H1 (cell line): ENCODE results near the gene ZNF423. TPM values are rescaled to one million over a fixed set of nuclear protein-coding genes. Genes with fewer than 3 reads are reported as not detected.

Experiments used
- CTCF ChIA-PET: fragments of 300-600 bp; sonication (Branson Sonifier 250); formaldehyde crosslinking; loops from one replicate; lab custom pipeline; 2021; ENCODE audit not compliant: partially characterized antibody; lab: Charles Lee
- POLR2A ChIA-PET: fragments of 300-600 bp; sonication (Branson Sonifier 250); formaldehyde crosslinking; loops from one replicate; lab custom pipeline; 2021; ENCODE audit warnings: inconsistent platforms; ENCODE audit not compliant: partially characterized antibody; lab: Charles Lee
- DNase-seq, 2 experiments: peaks; one replicate each; pipeline versions ENCODE4 v3.0.0 to v3.0.0-alpha.2; 2010 to 2022; ENCODE audit warnings: low spot score in 2 of 2, low read depth in 1 of 2, mixed read lengths in 1 of 2
- FAIRE-seq: peaks from 2 replicates; lab custom pipeline; 2011; peaks lifted over from hg19 to GRCh38; lab: Jason Lieb, UNC
- H2AFZ ChIP-seq: 2 replicates; pipeline ENCODE4 v1.8.1; 2012; ENCODE audit warnings: low read length, inconsistent platforms
- H2AK5ac ChIP-seq: 2 replicates; pipeline ENCODE4 v1.6.1; 2013; ENCODE audit warnings: low read depth, low read length
- H2BK120ac ChIP-seq: replicated peaks from 2 replicates; pipeline ENCODE3; 2013; ENCODE audit warnings: low read depth, low read length, inconsistent platforms
- H2BK12ac ChIP-seq: 2 replicates; pipeline ENCODE4 v1.6.1; 2013; ENCODE audit warnings: low read depth, low read length
- H2BK15ac ChIP-seq: 2 replicates; pipeline ENCODE4 v1.6.1; 2013; ENCODE audit warnings: low read length
- H2BK20ac ChIP-seq: 2 replicates; pipeline ENCODE4 v1.6.1; 2013; ENCODE audit warnings: low read length
- H2BK5ac ChIP-seq: 2 replicates; pipeline ENCODE4 v1.6.1; 2013; ENCODE audit warnings: low read depth, low read length
- H3K14ac ChIP-seq: 2 replicates; pipeline ENCODE4 v1.6.1; 2013; ENCODE audit warnings: inconsistent platforms; ENCODE audit not compliant: insufficient read length
- H3K18ac ChIP-seq: 2 replicates; pipeline ENCODE4 v1.6.1; 2013; ENCODE audit warnings: low read length; ENCODE audit errors: extremely low read depth
- H3K23ac ChIP-seq: 2 replicates; pipeline ENCODE4 v1.6.1; 2013; ENCODE audit warnings: inconsistent platforms; ENCODE audit not compliant: insufficient read length
- H3K23me2 ChIP-seq: 2 replicates; pipeline ENCODE4 v1.6.1; 2013; ENCODE audit warnings: low read depth, low read length
- H3K27ac ChIP-seq: 2 replicates; pipeline ENCODE4 v1.6.1; 2011; ENCODE audit warnings: low read depth, low read length, inconsistent platforms
- H3K27me3 ChIP-seq, 4 experiments: replicated peaks in 1 of 4; 1 replicate in 1 of 4; 2 replicates in 3 of 4; pipeline versions ENCODE4 v1.6.1 to v1.8.1; 2011 to 2013; ENCODE audit warnings: low read length in 3 of 4, mild to moderate bottlenecking in 3 of 4, inconsistent platforms in 2 of 4, mixed read lengths in 2 of 4, moderate library complexity in 1 of 4; ENCODE audit not compliant: control insufficient read depth in 3 of 4, insufficient read depth in 3 of 4; ENCODE audit errors: extremely low read depth in 1 of 4
- H3K36me3 ChIP-seq, 4 experiments: 2 replicates each; pipeline versions ENCODE4 v1.6.1 to v1.8.1; 2011 to 2013; ENCODE audit warnings: mild to moderate bottlenecking in 4 of 4, low read length in 3 of 4, moderate library complexity in 2 of 4, control low read depth in 1 of 4, inconsistent platforms in 1 of 4; ENCODE audit not compliant: insufficient read depth in 4 of 4, control insufficient read depth in 2 of 4
- H3K4ac ChIP-seq: replicated peaks from 2 replicates; pipeline ENCODE3; 2013; ENCODE audit warnings: low read length, low read depth, mixed read lengths, inconsistent platforms; ENCODE audit not compliant: insufficient read length
- H3K4me1 ChIP-seq, 4 experiments: replicated peaks in 1 of 4; 1 replicate in 1 of 4; 2 replicates in 3 of 4; pipeline versions ENCODE4 v1.6.1 to v1.8.1; 2011 to 2013; ENCODE audit warnings: low read length in 3 of 4, inconsistent platforms in 2 of 4, mixed read lengths in 1 of 4; ENCODE audit not compliant: insufficient read depth in 4 of 4, control insufficient read depth in 3 of 4
- H3K4me2 ChIP-seq, 2 experiments: 2 replicates each; pipeline versions ENCODE4 v1.6.1 to v1.8.1; 2011 to 2013; ENCODE audit warnings: low read depth in 2 of 2, low read length in 2 of 2, control low read depth in 1 of 2, inconsistent platforms in 1 of 2, mild to moderate bottlenecking in 1 of 2; ENCODE audit not compliant: insufficient read depth in 1 of 2
- H3K4me3 ChIP-seq, 4 experiments: fragments of 200-600, 300-600 bp in 1 of 4; sonication (generic), shearing (Covaris generic), sonication (Bioruptor Twin) in 1 of 4; 2 replicates each; pipeline versions ENCODE4 v1.5.1 to v1.8.1; 2011 to 2016; ENCODE audit warnings: low read length in 4 of 4, low read depth in 3 of 4, control low read depth in 2 of 4, inconsistent platforms in 2 of 4, mild to moderate bottlenecking in 2 of 4, mixed read lengths in 1 of 4, moderate library complexity in 1 of 4; ENCODE audit not compliant: insufficient read depth in 2 of 4; ENCODE audit errors: extremely low read depth in 1 of 4
- H3K56ac ChIP-seq: replicated peaks from 2 replicates; pipeline ENCODE3; 2013; ENCODE audit warnings: low read depth, mild to moderate bottlenecking, mixed read lengths, low read length, inconsistent platforms; ENCODE audit not compliant: insufficient read length
- H3K79me1 ChIP-seq: 2 replicates; pipeline ENCODE4 v1.6.1; 2013; ENCODE audit warnings: low read depth, low read length, control low read depth
- H3K79me2 ChIP-seq, 2 experiments: 2 replicates each; pipeline versions ENCODE4 v1.6.1 to v1.8.1; 2012 to 2013; ENCODE audit warnings: low read length in 2 of 2, mild to moderate bottlenecking in 2 of 2, inconsistent platforms in 1 of 2; ENCODE audit not compliant: insufficient read depth in 2 of 2, control insufficient read depth in 1 of 2
- H3K9ac ChIP-seq, 4 experiments: replicated peaks in 1 of 4; 1 replicate in 1 of 4; 2 replicates in 3 of 4; pipeline versions ENCODE4 v1.6.1 to v1.8.1; 2011 to 2013; ENCODE audit warnings: low read depth in 3 of 4, low read length in 3 of 4, control low read depth in 2 of 4, mild to moderate bottlenecking in 2 of 4, moderate library complexity in 2 of 4, inconsistent platforms in 1 of 4; ENCODE audit errors: extremely low read depth in 1 of 4
- H3K9me3 ChIP-seq, 2 experiments: 2 replicates each; pipeline versions ENCODE4 v1.6.1 to v1.8.1; 2012 to 2013; ENCODE audit warnings: mild to moderate bottlenecking in 2 of 2, moderate library complexity in 2 of 2, control low read depth in 1 of 2, inconsistent platforms in 1 of 2, low read depth in 1 of 2, low read length in 1 of 2, mixed read lengths in 1 of 2; ENCODE audit not compliant: insufficient read depth in 2 of 2
- H4K20me1 ChIP-seq, 2 experiments: replicated peaks in 1 of 2; 2 replicates each; pipeline versions ENCODE3 to v1.8.1; 2011 to 2013; ENCODE audit warnings: inconsistent platforms in 2 of 2, low read length in 2 of 2, mild to moderate bottlenecking in 1 of 2; ENCODE audit not compliant: insufficient read depth in 2 of 2, control insufficient read depth in 1 of 2
- H4K5ac ChIP-seq: 2 replicates; pipeline ENCODE4 v1.6.1; 2013; ENCODE audit warnings: low read length, low read depth, mixed read lengths, inconsistent platforms; ENCODE audit not compliant: insufficient read length
- H4K8ac ChIP-seq: 2 replicates; pipeline ENCODE4 v1.8.0; 2013; ENCODE audit warnings: mild to moderate bottlenecking, moderate library complexity, low read length, inconsistent platforms; ENCODE audit not compliant: insufficient read depth; ENCODE audit errors: extremely low read depth
- H4K91ac ChIP-seq: replicated peaks from 2 replicates; pipeline ENCODE3; 2013; ENCODE audit warnings: low read length, mixed read lengths, inconsistent platforms; ENCODE audit not compliant: insufficient read length
- HDAC2 ChIP-seq, 2 experiments: fragments of 300-600 bp in 1 of 2; sonication (generic) in 1 of 2; IDR thresholded peaks; 2 replicates each; pipeline ENCODE4 v1.6.1; 2011 to 2012; ENCODE audit warnings: low read depth in 2 of 2, low read length in 2 of 2, mild to moderate bottlenecking in 2 of 2, moderate library complexity in 2 of 2, borderline replicate concordance in 1 of 2, inconsistent platforms in 1 of 2
- WGBS, 2 experiments: shearing (Covaris generic) in 1 of 2; methylation state at CpG; one replicate each; pipeline versions ENCODE4 v1.1.6 to v1.1.7; 2013 to 2015; ENCODE audit warnings: low lambda C conversion rate in 2 of 2, mixed read lengths in 2 of 2, inconsistent platforms in 1 of 2, low coverage in 1 of 2, missing lambda C conversion rate in 1 of 2; ENCODE audit not compliant: insufficient replicate concordance in 2 of 2, insufficient coverage in 1 of 2, insufficient read length in 1 of 2; ENCODE audit errors: extremely low coverage in 1 of 2, missing lambda C conversion rate in 1 of 2; 5-methylcytosine and 5-hydroxymethylcytosine counted together
- polyA plus RNA-seq, 7 experiments: library from polyadenylated mRNA; depleted of rRNA in 3 of 7; stranded (reverse) in 5 of 7; unstranded in 2 of 7; fragments of >200 nt in 5 of 7; fragments of 200-250 nt in 2 of 7; gene quantifications; 1 replicate in 5 of 7; 2 replicates in 1 of 7; 4 replicates in 1 of 7; pipeline versions ENCODE4 v1.2.1 to v1.2.3, GENCODE V29; 2011 to 2013; ENCODE audit warnings: missing spikeins in 2 of 7, mixed read lengths in 2 of 7
- total RNA-seq: library from RNA; stranded (reverse); fragmentation: NEBNext Ultra II Directional; extraction: Animal tissue kit (Norgen Biotek cat#: 25700); gene quantifications from 2 replicates; pipeline ENCODE4 v1.2.1, GENCODE V29; 2021

The ZNF423 gene
- total and polyA plus RNA-seq, 2 of the 8 experiments (the other 6 are each of a cell fraction or from before 2014, with no cell fraction given), result 38.2 to 52.3 TPM

GRCh38 chr16:49727611-49728010, 128.3 kb downstream of the ZNF423 start:
- H3K18ac ChIP-seq, result no peak overlapping the region
- no peak overlapping the region for H2BK20ac ChIP-seq
- DNase-seq, result no peak
- H3K79me1 ChIP-seq, result peaks cover 2% of the 10 kb centered on the region
- ChIA-PET CTCF (no interaction called here), POLR2A (no interaction called here)
- H3K79me2 ChIP-seq, result peaks cover 0 to 10% of the 10 kb centered on the region in 2 experiments; a peak in 1 of 4 replicates
- H2BK15ac ChIP-seq, result no peak overlapping the region
- no peak overlapping the region for H3K4me2 ChIP-seq
- H3K27me3 ChIP-seq, result no peaks in the 10 kb centered on the region
- H4K8ac ChIP-seq, result peak overlapping the region; percentile 53; the same call in 1 of the 2 replicates
- no peak overlapping the region for H3K9ac ChIP-seq
- H3K9me3 ChIP-seq, result peaks cover 6 to 7% of the 10 kb centered on the region in 2 experiments; a peak in 1 of 4 replicates
- no peak overlapping the region for H3K56ac ChIP-seq
- no peaks in the 10 kb centered on the region for H3K23me2 ChIP-seq
- H2BK12ac ChIP-seq, result peak overlapping the region; percentile 50; the same call in 1 of the 2 replicates
- H2AFZ ChIP-seq, result no peak overlapping the region
- no peak overlapping the region for H4K5ac ChIP-seq
- no peak for FAIRE-seq
- no peak overlapping the region for H2BK120ac ChIP-seq
- no peak overlapping the region for H3K27ac ChIP-seq
- no peak overlapping the region for H2AK5ac ChIP-seq
- no peak for TF ChIP-seq HDAC2 (IDR thresholded peaks at IDR 0.05; ENCODE audit: borderline replicate concordance in 1 of 2, low read depth in 2 of 2, low read length in 2 of 2)
- H3K14ac ChIP-seq, result no peak overlapping the region
- peaks cover 2 to 12% (median 4%) of the 10 kb centered on the region in 4 experiments; a peak in 5 of 8 replicates for H3K36me3 ChIP-seq
- H3K4ac ChIP-seq, result no peak overlapping the region
- no peak overlapping the region for H3K23ac ChIP-seq
- H3K4me3 ChIP-seq, result no peak overlapping the region
- WGBS, 2 experiments, result 94% methylated on average over 11 of the region's 11 CpGs; no CpG with 5 or more reads in 1 of the 2 experiments
- H4K91ac ChIP-seq, result no peak overlapping the region
- peaks cover 0 to 10% (median 3%) of the 10 kb centered on the region in 4 experiments; a peak in 4 of 7 replicates for H3K4me1 ChIP-seq
- no peak overlapping the region for H2BK5ac ChIP-seq
- H4K20me1 ChIP-seq, result no peaks in the 10 kb centered on the region
